ENCODE measurements around the gene MYT1.

The MYT1 gene

DNA sequence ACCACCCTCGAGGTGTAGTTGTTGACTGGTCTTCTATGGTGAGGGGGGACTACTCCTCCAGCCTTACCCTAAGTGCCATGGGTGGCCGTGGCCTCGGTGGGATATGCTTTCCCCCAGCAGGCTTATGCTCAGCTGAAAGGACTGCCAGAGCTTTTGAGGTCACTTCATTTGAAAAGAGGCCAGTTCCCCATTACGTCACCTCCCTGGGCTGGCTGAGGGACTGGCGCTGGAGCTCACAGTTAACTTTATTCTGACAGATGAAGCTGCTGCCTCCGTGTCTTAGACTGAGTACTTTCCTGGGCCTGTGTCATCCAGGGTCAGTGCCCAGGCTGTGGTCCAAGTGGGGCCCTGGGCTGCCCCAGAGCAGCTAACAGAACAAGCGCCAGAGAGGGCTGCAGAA is 48.5 kb downstream of the MYT1 start:
- Histone ChIP-seq H3K27me3 (ENCODE audit: insufficient read depth, insufficient read length) (no peaks in the 10 kb centered on the region), H3K36me3 (ENCODE audit: insufficient read depth, insufficient read length, low read length) (no peaks in the 10 kb centered on the region), H3K9me3 (ENCODE audit: insufficient read depth, low read length) (no peaks in the 10 kb centered on the region), H3K4me1 (ENCODE audit: insufficient read depth, insufficient read length) (no peaks in the 10 kb centered on the region), H3K9ac (ENCODE audit: insufficient read length, low read depth) (no peak overlapping the region), H3K4me3 (ENCODE audit: insufficient read length, low read depth) (no peak overlapping the region)
- no peak for DNase-seq (ENCODE audit: low read depth, low spot score)
- TF ChIP-seq SUZ12 (IDR thresholded peaks at IDR 0.05; ENCODE audit: extremely low read depth, insufficient read depth, insufficient read length) (no peak), ZNF274 (IDR thresholded peaks at IDR 0.05; ENCODE audit: low read depth, low read length) (no peak), YY1 (IDR thresholded peaks at IDR 0.05; ENCODE audit: insufficient read depth, insufficient read length) (no peak)

DNA sequence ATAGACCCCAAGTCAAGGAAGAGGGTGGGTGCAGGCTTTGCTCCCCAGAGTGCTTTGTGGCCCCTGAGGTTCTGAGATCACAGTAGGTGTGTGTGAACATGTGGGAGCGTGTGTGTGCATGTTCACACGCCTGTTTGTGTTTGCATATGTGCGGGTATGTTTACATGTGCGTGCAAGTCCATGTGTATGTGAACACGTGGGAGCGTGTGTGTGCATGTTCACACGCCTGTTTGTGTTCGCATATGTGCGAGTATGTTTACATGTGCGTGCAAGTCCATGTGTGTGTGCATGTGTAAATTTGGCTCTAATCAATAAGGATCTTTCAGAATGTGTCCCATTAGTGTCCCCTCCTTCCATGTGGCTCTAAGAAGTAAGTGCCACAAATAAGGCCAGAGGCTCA is 49.9 kb downstream of the MYT1 start:
- Histone ChIP-seq H3K4me1 (ENCODE audit: insufficient read depth, insufficient read length) (no peaks in the 10 kb centered on the region), H3K36me3 (ENCODE audit: insufficient read depth, insufficient read length, low read length) (no peaks in the 10 kb centered on the region), H3K9ac (ENCODE audit: insufficient read length, low read depth) (no peak overlapping the region), H3K27me3 (ENCODE audit: insufficient read depth, insufficient read length) (no peaks in the 10 kb centered on the region), H3K4me3 (ENCODE audit: insufficient read length, low read depth) (no peak overlapping the region), H3K9me3 (ENCODE audit: insufficient read depth, low read length) (no peaks in the 10 kb centered on the region)
- DNase-seq (ENCODE audit: low read depth, low spot score) = no peak
- TF ChIP-seq ZNF274 (IDR thresholded peaks at IDR 0.05; ENCODE audit: low read depth, low read length) (no peak), YY1 (IDR thresholded peaks at IDR 0.05; ENCODE audit: insufficient read depth, insufficient read length) (no peak), SUZ12 (IDR thresholded peaks at IDR 0.05; ENCODE audit: extremely low read depth, insufficient read depth, insufficient read length) (no peak)

DNA sequence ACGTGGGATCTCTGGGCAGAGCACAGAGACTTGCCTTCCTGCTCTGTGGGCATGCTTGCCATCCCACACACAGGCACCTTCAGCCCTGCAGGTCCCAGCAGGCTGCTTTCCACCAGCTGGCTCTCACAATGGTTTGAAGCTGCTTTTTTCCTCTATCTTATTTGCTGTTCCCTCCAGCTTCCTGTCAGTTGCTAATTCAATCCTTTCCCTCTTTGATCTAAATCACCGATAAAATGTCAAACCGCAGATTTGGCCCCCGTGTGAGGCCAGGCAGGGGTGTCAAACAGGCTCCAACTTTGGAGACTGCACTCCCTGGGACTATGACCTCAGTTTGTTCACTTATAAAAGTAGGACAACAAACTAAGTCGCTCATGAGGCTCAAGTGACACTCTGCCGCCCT is 50.7 kb downstream of the MYT1 start:
- no peak for DNase-seq (ENCODE audit: low read depth, low spot score)
- TF ChIP-seq SUZ12 (IDR thresholded peaks at IDR 0.05; ENCODE audit: extremely low read depth, insufficient read depth, insufficient read length) = no peak
- no peak for TF ChIP-seq YY1 (IDR thresholded peaks at IDR 0.05; ENCODE audit: insufficient read depth, insufficient read length)
- no peak for TF ChIP-seq ZNF274 (IDR thresholded peaks at IDR 0.05; ENCODE audit: low read depth, low read length)
- no peak overlapping the region for H3K4me3 ChIP-seq (ENCODE audit: insufficient read length, low read depth)
- no peaks in the 10 kb centered on the region for H3K36me3 ChIP-seq (ENCODE audit: insufficient read depth, insufficient read length, low read length)
- peaks cover under 1% of the 10 kb centered on the region for H3K4me1 ChIP-seq (ENCODE audit: insufficient read depth, insufficient read length)
- H3K9me3 ChIP-seq (ENCODE audit: insufficient read depth, low read length) = no peaks in the 10 kb centered on the region
- no peak overlapping the region for H3K9ac ChIP-seq (ENCODE audit: insufficient read length, low read depth)
- no peaks in the 10 kb centered on the region for H3K27me3 ChIP-seq (ENCODE audit: insufficient read depth, insufficient read length)

DNA sequence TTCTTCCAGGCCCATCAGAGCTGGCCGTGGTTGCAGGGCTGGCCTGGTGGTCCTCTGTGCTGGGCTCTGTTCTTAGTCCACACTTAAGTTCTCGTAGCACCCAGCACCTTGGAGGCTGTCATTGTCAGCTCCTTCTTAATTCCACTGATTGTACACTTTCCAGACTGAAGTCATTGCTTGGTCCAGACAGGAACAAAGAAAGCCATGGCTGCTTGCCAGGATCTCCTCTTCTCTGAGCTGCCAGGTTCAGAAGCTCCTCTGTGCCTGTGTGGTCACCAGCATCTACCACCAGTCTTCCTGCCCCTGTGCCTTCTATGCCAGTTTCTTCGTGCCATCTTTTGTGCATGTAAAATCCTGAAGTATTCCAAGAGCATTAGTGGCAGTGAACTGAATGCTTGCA is 51.8 kb downstream of the MYT1 start:
- no peak overlapping the region for H3K4me3 ChIP-seq (ENCODE audit: insufficient read length, low read depth)
- no peaks in the 10 kb centered on the region for H3K9me3 ChIP-seq (ENCODE audit: insufficient read depth, low read length)
- peaks cover 2% of the 10 kb centered on the region for H3K4me1 ChIP-seq (ENCODE audit: insufficient read depth, insufficient read length)
- TF ChIP-seq ZNF274 (IDR thresholded peaks at IDR 0.05; ENCODE audit: low read depth, low read length) (no peak), SUZ12 (IDR thresholded peaks at IDR 0.05; ENCODE audit: extremely low read depth, insufficient read depth, insufficient read length) (no peak), YY1 (IDR thresholded peaks at IDR 0.05; ENCODE audit: insufficient read depth, insufficient read length) (no peak)
- DNase-seq (ENCODE audit: low read depth, low spot score) = no peak
- H3K27me3 ChIP-seq (ENCODE audit: insufficient read depth, insufficient read length) = no peaks in the 10 kb centered on the region
- H3K36me3 ChIP-seq (ENCODE audit: insufficient read depth, insufficient read length, low read length) = no peaks in the 10 kb centered on the region
- H3K9ac ChIP-seq (ENCODE audit: insufficient read length, low read depth) = no peak overlapping the region

DNA sequence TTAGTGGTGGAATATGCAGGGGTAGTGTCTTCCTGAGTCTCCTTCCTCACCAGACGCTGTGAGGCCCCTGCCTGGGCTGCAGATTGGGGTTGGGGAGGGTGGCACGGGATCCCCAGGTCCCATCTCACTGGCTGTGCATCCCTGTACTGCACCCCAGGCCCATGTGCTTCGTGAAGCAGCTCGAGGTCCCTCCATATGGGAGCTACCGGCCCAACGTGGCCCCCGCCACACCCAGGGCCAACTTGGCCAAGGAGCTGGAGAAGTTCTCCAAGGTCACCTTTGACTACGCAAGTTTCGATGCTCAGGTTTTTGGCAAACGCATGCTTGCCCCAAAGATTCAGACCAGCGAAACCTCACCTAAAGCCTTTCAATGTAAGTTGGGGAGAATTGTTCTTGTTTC is 52.7 kb downstream of the MYT1 start:
- H3K4me3 ChIP-seq (ENCODE audit: insufficient read length, low read depth) = no peak overlapping the region
- no peak overlapping the region for H3K9ac ChIP-seq (ENCODE audit: insufficient read length, low read depth)
- H3K27me3 ChIP-seq (ENCODE audit: insufficient read depth, insufficient read length) = no peaks in the 10 kb centered on the region
- H3K36me3 ChIP-seq (ENCODE audit: insufficient read depth, insufficient read length, low read length) = no peaks in the 10 kb centered on the region
- no peak for DNase-seq (ENCODE audit: low read depth, low spot score)
- TF ChIP-seq ZNF274 (IDR thresholded peaks at IDR 0.05; ENCODE audit: low read depth, low read length) (no peak), SUZ12 (IDR thresholded peaks at IDR 0.05; ENCODE audit: extremely low read depth, insufficient read depth, insufficient read length) (no peak), YY1 (IDR thresholded peaks at IDR 0.05; ENCODE audit: insufficient read depth, insufficient read length) (no peak)
- no peaks in the 10 kb centered on the region for H3K9me3 ChIP-seq (ENCODE audit: insufficient read depth, low read length)
- H3K4me1 ChIP-seq (ENCODE audit: insufficient read depth, insufficient read length) = peaks cover 2% of the 10 kb centered on the region

DNA sequence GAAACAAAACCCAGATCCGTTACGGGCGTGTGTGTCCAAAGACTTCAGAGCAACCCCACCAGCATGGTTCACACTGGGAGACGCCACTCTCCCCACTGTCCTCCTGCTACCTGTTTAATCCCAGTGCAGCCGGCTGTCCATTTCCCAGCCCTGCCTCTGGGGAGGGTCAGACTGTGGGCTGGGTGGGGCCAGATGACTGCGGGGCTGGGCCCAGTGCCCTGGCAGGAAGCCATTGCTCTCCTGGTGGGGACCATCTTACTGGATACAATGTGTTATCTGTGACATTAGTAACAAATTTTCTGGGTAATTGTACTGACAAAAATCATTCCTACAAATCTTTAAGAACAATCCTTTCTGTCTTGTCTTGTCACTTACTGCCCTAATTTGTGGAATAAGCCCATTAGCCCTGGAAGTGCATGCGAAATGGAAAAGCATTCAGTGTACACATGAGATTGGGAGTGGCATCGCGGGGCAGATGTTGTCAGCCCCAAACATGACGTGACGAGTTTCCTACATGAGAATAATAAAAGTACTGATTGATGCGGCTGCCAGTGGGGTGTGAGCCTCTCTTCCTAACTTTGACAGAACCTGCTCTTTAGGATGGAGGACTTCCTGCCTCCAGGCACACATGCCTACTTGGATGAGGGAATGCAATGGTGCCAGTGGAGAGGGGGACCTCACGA is 53.4 kb downstream of the MYT1 start:
- Histone ChIP-seq H3K27me3 (ENCODE audit: insufficient read depth, insufficient read length) (no peaks in the 10 kb centered on the region), H3K36me3 (ENCODE audit: insufficient read depth, insufficient read length, low read length) (no peaks in the 10 kb centered on the region)

DNA sequence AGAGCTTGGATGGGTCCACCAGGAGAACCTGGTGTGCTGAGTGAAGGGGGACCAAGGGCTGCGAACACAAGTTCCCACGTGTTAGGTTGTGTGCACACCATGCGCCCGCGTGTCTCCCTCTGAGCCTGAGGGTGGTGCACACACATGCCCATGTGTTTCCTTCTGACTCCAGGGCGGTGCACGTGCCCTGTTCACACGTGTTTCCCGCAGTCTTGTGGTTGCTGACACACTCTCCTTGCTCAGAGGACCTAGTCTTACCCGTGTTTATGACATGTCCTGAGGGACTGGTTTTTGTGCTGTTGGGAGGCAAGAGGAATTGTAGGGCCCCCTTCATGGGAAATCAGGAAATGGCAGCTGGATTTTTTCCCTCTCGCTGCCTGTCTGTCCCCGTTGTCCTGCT is 55.0 kb downstream of the MYT1 start:
- no peaks in the 10 kb centered on the region for H3K27me3 ChIP-seq (ENCODE audit: insufficient read depth, insufficient read length)
- H3K4me3 ChIP-seq (ENCODE audit: insufficient read length, low read depth) = no peak overlapping the region
- peaks cover 8% of the 10 kb centered on the region for H3K4me1 ChIP-seq (ENCODE audit: insufficient read depth, insufficient read length)
- TF ChIP-seq SUZ12 (IDR thresholded peaks at IDR 0.05; ENCODE audit: extremely low read depth, insufficient read depth, insufficient read length) = no peak
- TF ChIP-seq YY1 (IDR thresholded peaks at IDR 0.05; ENCODE audit: insufficient read depth, insufficient read length) = no peak
- TF ChIP-seq ZNF274 (IDR thresholded peaks at IDR 0.05; ENCODE audit: low read depth, low read length) = no peak
- H3K36me3 ChIP-seq (ENCODE audit: insufficient read depth, insufficient read length, low read length) = no peaks in the 10 kb centered on the region
- H3K9ac ChIP-seq (ENCODE audit: insufficient read length, low read depth) = no peak overlapping the region
- DNase-seq (ENCODE audit: low read depth, low spot score) = no peak
- no peaks in the 10 kb centered on the region for H3K9me3 ChIP-seq (ENCODE audit: insufficient read depth, low read length)

More for the DNA sequence above, 53.4 kb downstream of the MYT1 start:
- Histone ChIP-seq H3K9me3 (ENCODE audit: insufficient read depth, low read length) (no peaks in the 10 kb centered on the region), H3K4me1 (ENCODE audit: insufficient read depth, insufficient read length) (peaks cover 2% of the 10 kb centered on the region), H3K4me3 (ENCODE audit: insufficient read length, low read depth) (no peak overlapping the region), H3K9ac (ENCODE audit: insufficient read length, low read depth) (no peak overlapping the region)
- no peak for DNase-seq (ENCODE audit: low read depth, low spot score)
- TF ChIP-seq ZNF274 (IDR thresholded peaks at IDR 0.05; ENCODE audit: low read depth, low read length) (no peak), YY1 (IDR thresholded peaks at IDR 0.05; ENCODE audit: insufficient read depth, insufficient read length) (no peak), SUZ12 (IDR thresholded peaks at IDR 0.05; ENCODE audit: extremely low read depth, insufficient read depth, insufficient read length) (no peak)
